ENCODE results near the gene GP1BB.

The GP1BB gene

GRCh38 chr22:19767427-19768341 is 44.3 kb downstream of the GP1BB start:
- TF ChIP-seq FOXM1 (IDR thresholded peaks at IDR 0.05; ENCODE audit: borderline replicate concordance, low read depth) (no peak), MAX (IDR thresholded peaks at IDR 0.05) (no peak), EP300 (IDR thresholded peaks at IDR 0.05; ENCODE audit: borderline replicate concordance) (no peak), TEAD4 (IDR thresholded peaks at IDR 0.05) (no peak)
- TF ChIP-seq, protein P1, sequence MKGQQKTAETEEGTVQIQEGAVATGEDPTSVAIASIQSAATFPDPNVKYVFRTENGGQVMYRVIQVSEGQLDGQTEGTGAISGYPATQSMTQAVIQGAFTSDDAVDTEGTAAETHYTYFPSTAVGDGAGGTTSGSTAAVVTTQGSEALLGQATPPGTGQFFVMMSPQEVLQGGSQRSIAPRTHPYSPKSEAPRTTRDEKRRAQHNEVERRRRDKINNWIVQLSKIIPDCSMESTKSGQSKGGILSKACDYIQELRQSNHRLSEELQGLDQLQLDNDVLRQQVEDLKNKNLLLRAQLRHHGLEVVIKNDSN (IDR thresholded peaks at IDR 0.05) = no peak

DNA sequence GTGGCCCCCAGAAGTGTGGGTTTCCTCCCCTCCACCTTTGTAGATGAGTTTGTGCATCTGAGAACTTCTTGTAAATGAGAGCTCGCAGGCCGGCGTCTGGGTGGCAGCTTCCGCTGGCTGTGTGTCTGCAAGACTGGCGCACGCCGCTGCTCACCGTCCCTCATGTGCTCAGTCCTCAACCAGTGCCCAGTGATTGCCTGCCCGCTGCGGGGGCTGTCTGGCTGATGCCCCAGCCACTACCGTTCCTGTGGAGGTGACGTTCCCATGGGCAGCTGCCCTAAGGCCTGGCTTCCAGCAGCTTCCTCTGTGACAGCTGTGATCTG is 46.0 kb downstream of the GP1BB start:
- TF ChIP-seq TEAD4 (IDR thresholded peaks at IDR 0.05) (no peak), CEBPB (IDR thresholded peaks at IDR 0.05) (no peak), CREB1 (IDR thresholded peaks at IDR 0.05; ENCODE audit: low read depth) (no peak), MAX (IDR thresholded peaks at IDR 0.05) (no peak), FOXM1 (IDR thresholded peaks at IDR 0.05; ENCODE audit: borderline replicate concordance, low read depth) (no peak), TAF1 (IDR thresholded peaks at IDR 0.05; ENCODE audit: low read depth) (no peak), TCF12 (IDR thresholded peaks at IDR 0.05; ENCODE audit: low read depth) (no peak), NFIC (IDR thresholded peaks at IDR 0.05) (no peak), RAD21 (IDR thresholded peaks at IDR 0.05; ENCODE audit: low read depth) (no peak), YY1 (IDR thresholded peaks at IDR 0.05; ENCODE audit: low read depth) (no peak)

- TF ChIP-seq TEAD4 (IDR thresholded peaks at IDR 0.05) (no peak), CREB1 (IDR thresholded peaks at IDR 0.05; ENCODE audit: low read depth) (no peak), YY1 (IDR thresholded peaks at IDR 0.05; ENCODE audit: low read depth) (no peak), EP300 (IDR thresholded peaks at IDR 0.05; ENCODE audit: borderline replicate concordance) (no peak), MAX (IDR thresholded peaks at IDR 0.05) (no peak), FOXM1 (IDR thresholded peaks at IDR 0.05; ENCODE audit: borderline replicate concordance, low read depth) (no peak), TAF1 (IDR thresholded peaks at IDR 0.05; ENCODE audit: low read depth) (no peak), EGR1 (IDR thresholded peaks at IDR 0.05) (no peak), CEBPB (IDR thresholded peaks at IDR 0.05) (no peak), NFIC (IDR thresholded peaks at IDR 0.05) (no peak)
- TF ChIP-seq, protein P2, sequence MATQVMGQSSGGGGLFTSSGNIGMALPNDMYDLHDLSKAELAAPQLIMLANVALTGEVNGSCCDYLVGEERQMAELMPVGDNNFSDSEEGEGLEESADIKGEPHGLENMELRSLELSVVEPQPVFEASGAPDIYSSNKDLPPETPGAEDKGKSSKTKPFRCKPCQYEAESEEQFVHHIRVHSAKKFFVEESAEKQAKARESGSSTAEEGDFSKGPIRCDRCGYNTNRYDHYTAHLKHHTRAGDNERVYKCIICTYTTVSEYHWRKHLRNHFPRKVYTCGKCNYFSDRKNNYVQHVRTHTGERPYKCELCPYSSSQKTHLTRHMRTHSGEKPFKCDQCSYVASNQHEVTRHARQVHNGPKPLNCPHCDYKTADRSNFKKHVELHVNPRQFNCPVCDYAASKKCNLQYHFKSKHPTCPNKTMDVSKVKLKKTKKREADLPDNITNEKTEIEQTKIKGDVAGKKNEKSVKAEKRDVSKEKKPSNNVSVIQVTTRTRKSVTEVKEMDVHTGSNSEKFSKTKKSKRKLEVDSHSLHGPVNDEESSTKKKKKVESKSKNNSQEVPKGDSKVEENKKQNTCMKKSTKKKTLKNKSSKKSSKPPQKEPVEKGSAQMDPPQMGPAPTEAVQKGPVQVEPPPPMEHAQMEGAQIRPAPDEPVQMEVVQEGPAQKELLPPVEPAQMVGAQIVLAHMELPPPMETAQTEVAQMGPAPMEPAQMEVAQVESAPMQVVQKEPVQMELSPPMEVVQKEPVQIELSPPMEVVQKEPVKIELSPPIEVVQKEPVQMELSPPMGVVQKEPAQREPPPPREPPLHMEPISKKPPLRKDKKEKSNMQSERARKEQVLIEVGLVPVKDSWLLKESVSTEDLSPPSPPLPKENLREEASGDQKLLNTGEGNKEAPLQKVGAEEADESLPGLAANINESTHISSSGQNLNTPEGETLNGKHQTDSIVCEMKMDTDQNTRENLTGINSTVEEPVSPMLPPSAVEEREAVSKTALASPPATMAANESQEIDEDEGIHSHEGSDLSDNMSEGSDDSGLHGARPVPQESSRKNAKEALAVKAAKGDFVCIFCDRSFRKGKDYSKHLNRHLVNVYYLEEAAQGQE (IDR thresholded peaks at IDR 0.05; ENCODE audit: low read depth) = no peak
- TF ChIP-seq, protein P1 (IDR thresholded peaks at IDR 0.05) = no peak
Observed at GRCh38 chr22:19770349-19771220, 47.2 kb downstream of the GP1BB start.

- TF ChIP-seq MAX (IDR thresholded peaks at IDR 0.05) (no peak), NFIC (IDR thresholded peaks at IDR 0.05) (no peak), EGR1 (IDR thresholded peaks at IDR 0.05) (no peak), CREB1 (IDR thresholded peaks at IDR 0.05; ENCODE audit: low read depth) (no peak), CEBPB (IDR thresholded peaks at IDR 0.05) (no peak), RAD21 (IDR thresholded peaks at IDR 0.05; ENCODE audit: low read depth) (no peak), EP300 (IDR thresholded peaks at IDR 0.05; ENCODE audit: borderline replicate concordance) (no peak), ZBTB7A (IDR thresholded peaks at IDR 0.05; ENCODE audit: low read depth) (no peak), TAF1 (IDR thresholded peaks at IDR 0.05; ENCODE audit: low read depth) (no peak), TCF12 (IDR thresholded peaks at IDR 0.05; ENCODE audit: low read depth) (no peak), FOXM1 (IDR thresholded peaks at IDR 0.05; ENCODE audit: borderline replicate concordance, low read depth) (no peak), YY1 (IDR thresholded peaks at IDR 0.05; ENCODE audit: low read depth) (no peak), TEAD4 (IDR thresholded peaks at IDR 0.05) (no peak)
- TF ChIP-seq, protein P1 (IDR thresholded peaks at IDR 0.05) = no peak
- TF ChIP-seq, protein P2 (IDR thresholded peaks at IDR 0.05; ENCODE audit: low read depth) = no peak
Observed at GRCh38 chr22:19772422-19772672, 49.0 kb downstream of the GP1BB start.
